Prostate gland (tissue), 2 donors: ENCODE data around the gene CAMKMT.

Experiments used
- POLR2A ChIP-seq: fragments of 450-650 bp; IDR thresholded peaks from one replicate; pipeline ENCODE4 v1.6.1; 2016; ENCODE audit warnings: antibody characterized with exemption, mild to moderate bottlenecking
- POLR2AphosphoS5 ChIP-seq: sonication (generic); formaldehyde crosslinking; IDR thresholded peaks from one replicate; pipeline ENCODE4 v1.6.1; 2017; ENCODE audit warnings: antibody characterized with exemption
- TF ChIP-seq, protein P1 (sequence below), 4 experiments: fragments of 200-600 bp in 2 of 4; fragments of 450-650 bp in 2 of 4; sonication (generic) in 2 of 4; IDR thresholded peaks; 1 replicate in 3 of 4; 2 replicates in 1 of 4; pipeline ENCODE4 v1.5.1; 2016 to 2019; ENCODE audit warnings: antibody characterized with exemption in 4 of 4, mild to moderate bottlenecking in 2 of 4, moderate library complexity in 2 of 4

DNA sequence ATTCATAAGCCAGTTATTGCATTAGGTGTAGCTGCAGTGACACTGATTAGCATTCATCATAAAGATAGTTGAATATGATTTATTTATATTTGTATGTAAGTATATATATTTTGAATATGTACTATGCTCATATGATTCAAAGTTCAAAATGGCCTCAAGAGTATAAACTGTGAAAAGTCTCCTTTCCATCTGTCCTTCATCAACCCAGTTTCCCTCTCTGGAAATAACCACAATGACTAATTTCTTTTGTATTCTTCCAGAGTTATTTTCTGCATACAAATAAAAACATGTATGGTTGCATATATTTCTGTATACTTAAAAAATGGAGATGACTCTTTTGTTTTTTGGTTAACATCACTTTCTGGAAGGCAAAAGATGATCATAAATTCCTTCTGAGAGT, 95.2 kb downstream of the CAMKMT start:
- TF ChIP-seq, protein P1, sequence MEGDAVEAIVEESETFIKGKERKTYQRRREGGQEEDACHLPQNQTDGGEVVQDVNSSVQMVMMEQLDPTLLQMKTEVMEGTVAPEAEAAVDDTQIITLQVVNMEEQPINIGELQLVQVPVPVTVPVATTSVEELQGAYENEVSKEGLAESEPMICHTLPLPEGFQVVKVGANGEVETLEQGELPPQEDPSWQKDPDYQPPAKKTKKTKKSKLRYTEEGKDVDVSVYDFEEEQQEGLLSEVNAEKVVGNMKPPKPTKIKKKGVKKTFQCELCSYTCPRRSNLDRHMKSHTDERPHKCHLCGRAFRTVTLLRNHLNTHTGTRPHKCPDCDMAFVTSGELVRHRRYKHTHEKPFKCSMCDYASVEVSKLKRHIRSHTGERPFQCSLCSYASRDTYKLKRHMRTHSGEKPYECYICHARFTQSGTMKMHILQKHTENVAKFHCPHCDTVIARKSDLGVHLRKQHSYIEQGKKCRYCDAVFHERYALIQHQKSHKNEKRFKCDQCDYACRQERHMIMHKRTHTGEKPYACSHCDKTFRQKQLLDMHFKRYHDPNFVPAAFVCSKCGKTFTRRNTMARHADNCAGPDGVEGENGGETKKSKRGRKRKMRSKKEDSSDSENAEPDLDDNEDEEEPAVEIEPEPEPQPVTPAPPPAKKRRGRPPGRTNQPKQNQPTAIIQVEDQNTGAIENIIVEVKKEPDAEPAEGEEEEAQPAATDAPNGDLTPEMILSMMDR (IDR thresholded peaks at IDR 0.05), result no peak
- no peak for TF ChIP-seq POLR2AphosphoS5
- no peak for TF ChIP-seq POLR2A
